ENCODE measurements around the gene TMEM271.
"Not testable (repeated sequence)": the region's sequence is repeated elsewhere in the genome, so short reads cannot be mapped to it uniquely, and the experiment has no call there.

Gene TMEM271

DNA sequence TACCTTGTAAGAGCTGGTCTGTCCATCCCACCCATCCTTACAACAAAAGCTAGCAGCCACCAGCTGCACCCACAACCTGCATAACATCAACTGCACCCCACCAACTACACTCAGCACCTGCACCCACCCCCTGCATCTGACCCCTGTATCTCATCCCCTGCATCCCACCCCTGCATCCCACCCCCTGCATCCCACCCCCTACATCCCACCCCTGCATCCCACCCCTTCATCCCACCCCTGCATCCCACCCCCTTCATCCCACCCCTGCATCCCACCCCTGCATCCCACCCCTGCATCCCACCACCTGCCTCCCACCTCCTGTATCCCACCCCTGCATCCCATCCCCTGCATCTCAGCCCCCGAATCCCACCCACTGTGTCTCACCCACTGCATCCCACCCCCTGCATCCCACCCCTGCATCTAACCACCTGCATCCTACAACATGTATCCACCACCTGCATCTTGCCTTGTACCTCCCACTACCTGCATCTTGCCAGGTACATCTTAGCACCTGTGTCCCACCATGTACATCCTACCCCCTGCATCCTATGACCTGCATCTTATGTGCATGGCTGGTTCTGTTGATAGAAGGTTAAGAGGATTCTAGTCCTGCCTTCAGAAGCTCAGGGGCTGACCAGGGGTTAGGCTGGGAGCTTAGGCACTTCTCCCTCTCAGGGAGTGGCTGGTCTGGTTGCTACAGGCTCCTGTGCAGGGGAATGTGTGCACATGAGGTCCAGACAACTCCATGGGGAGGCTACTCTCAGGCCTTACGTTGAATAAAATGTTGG lies 9.4 kb downstream of the TMEM271 start:
- H4K8ac ChIP-seq (ENCODE audit: low read length) = no peak overlapping the region
- no peak overlapping the region for H2AK5ac ChIP-seq (ENCODE audit: low read length, severe bottlenecking)
- no peak overlapping the region for H2AFZ ChIP-seq (ENCODE audit: low read depth, low read length)
- 59% methylated on average over 2 of the region's 2 CpGs for WGBS
- H3K9ac ChIP-seq (ENCODE audit: low read length) = no peak overlapping the region
- H3K36me3 ChIP-seq (ENCODE audit: control insufficient read depth in 1 of 2, insufficient read depth in 2 of 2, low read depth in 1 of 2, low read length in 2 of 2) = no peaks in the 10 kb centered on the region
- no peaks in the 10 kb centered on the region for H3K9me3 ChIP-seq (ENCODE audit: control insufficient read depth, low read length)
- H3K27ac ChIP-seq (ENCODE audit: low read length, poor library complexity, severe bottlenecking) = no peak overlapping the region
- no peak overlapping the region for H2BK120ac ChIP-seq (ENCODE audit: low read depth, low read length)
- H3K27me3 ChIP-seq (ENCODE audit: control insufficient read depth in 1 of 2, insufficient read depth in 1 of 2, low read length in 2 of 2) = peaks cover 14 to 29% of the 10 kb centered on the region in 2 experiments
- H3K23ac ChIP-seq (ENCODE audit: low read length in 2 of 2) = no peak overlapping the region
- H4K91ac ChIP-seq (ENCODE audit: low read length) = no peak overlapping the region
- H3K14ac ChIP-seq (ENCODE audit: low read length in 2 of 2) = no peak overlapping the region
- H3K4me1 ChIP-seq (ENCODE audit: control insufficient read depth, insufficient read depth, low read depth, low read length) = no peaks in the 10 kb centered on the region
- no peak overlapping the region for H2BK12ac ChIP-seq (ENCODE audit: low read length in 2 of 2)
- H3K18ac ChIP-seq (ENCODE audit: low read depth in 1 of 2, low read length in 2 of 2) = no peak overlapping the region
- no peak overlapping the region for H2BK15ac ChIP-seq (ENCODE audit: low read depth, poor library complexity, severe bottlenecking)
- DNase-seq = no peak
- H3K4me3 ChIP-seq (ENCODE audit: insufficient read depth in 1 of 2, low read depth in 1 of 2, low read length in 2 of 2) = no peak overlapping the region
- H2BK5ac ChIP-seq (ENCODE audit: low read depth, low read length, poor library complexity, severe bottlenecking) = no peak overlapping the region
- H3K4me2 ChIP-seq (ENCODE audit: low read length, poor library complexity, severe bottlenecking) = no peak overlapping the region
- no peak overlapping the region for H3K4ac ChIP-seq (ENCODE audit: low read depth in 1 of 2, low read length in 2 of 2)
- H3K79me1 ChIP-seq (replicated peaks; ENCODE audit: low read length, poor library complexity, severe bottlenecking) = no peaks in the 10 kb centered on the region

DNA sequence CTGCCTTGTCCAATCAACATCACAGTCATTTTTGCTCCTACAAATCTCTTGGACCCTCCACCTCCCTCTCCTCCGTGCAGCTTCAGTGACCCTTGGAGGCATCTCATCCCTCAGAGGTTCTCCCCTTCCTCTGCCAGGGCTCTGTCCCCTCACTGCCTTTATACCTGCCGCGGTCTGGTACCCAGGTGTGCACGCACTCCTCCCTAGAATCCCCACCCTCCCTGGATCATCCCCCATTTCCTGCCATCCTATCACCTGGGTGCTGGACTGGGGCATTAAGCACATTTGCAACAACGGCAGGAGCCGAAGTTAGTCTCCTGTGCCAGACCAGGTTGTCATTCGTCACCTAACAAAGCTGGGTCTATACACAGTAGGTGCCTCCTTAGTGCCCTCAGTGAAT lies 10.1 kb downstream of the TMEM271 start:
- peaks cover 11 to 24% of the 10 kb centered on the region in 2 experiments for H3K27me3 ChIP-seq (ENCODE audit: control insufficient read depth in 1 of 2, insufficient read depth in 1 of 2, low read length in 2 of 2)
- H3K23ac ChIP-seq (ENCODE audit: low read length in 2 of 2) = no peak overlapping the region
- no peak overlapping the region for H2BK120ac ChIP-seq (ENCODE audit: low read depth, low read length)
- peaks cover under 1% of the 10 kb centered on the region for H3K4me1 ChIP-seq (ENCODE audit: control insufficient read depth, insufficient read depth, low read depth, low read length)
- no peak overlapping the region for H3K18ac ChIP-seq (ENCODE audit: low read depth in 1 of 2, low read length in 2 of 2)
- H3K9ac ChIP-seq (ENCODE audit: low read length) = no peak overlapping the region
- no peak overlapping the region for H2BK5ac ChIP-seq (ENCODE audit: low read depth, low read length, poor library complexity, severe bottlenecking)
- no peaks in the 10 kb centered on the region for H3K9me3 ChIP-seq (ENCODE audit: control insufficient read depth, low read length)
- no peak overlapping the region for H4K91ac ChIP-seq (ENCODE audit: low read length)
- H4K8ac ChIP-seq (ENCODE audit: low read length) = no peak overlapping the region
- no peak overlapping the region for H3K4ac ChIP-seq (ENCODE audit: low read depth in 1 of 2, low read length in 2 of 2)
- H3K79me1 ChIP-seq (replicated peaks; ENCODE audit: low read length, poor library complexity, severe bottlenecking) = no peaks in the 10 kb centered on the region
- no peaks in the 10 kb centered on the region for H3K36me3 ChIP-seq (ENCODE audit: control insufficient read depth in 1 of 2, insufficient read depth in 2 of 2, low read depth in 1 of 2, low read length in 2 of 2)
- no peak overlapping the region for H2AFZ ChIP-seq (ENCODE audit: low read depth, low read length)
- H2BK12ac ChIP-seq (ENCODE audit: low read length in 2 of 2) = no peak overlapping the region
- 95% methylated on average over 7 of the region's 7 CpGs for WGBS
- H2AK5ac ChIP-seq (ENCODE audit: low read length, severe bottlenecking) = no peak overlapping the region
- H3K4me2 ChIP-seq (ENCODE audit: low read length, poor library complexity, severe bottlenecking) = no peak overlapping the region
- DNase-seq = no peak
- no peak overlapping the region for H3K4me3 ChIP-seq (ENCODE audit: insufficient read depth in 1 of 2, low read depth in 1 of 2, low read length in 2 of 2)
- H2BK15ac ChIP-seq (ENCODE audit: low read depth, poor library complexity, severe bottlenecking) = no peak overlapping the region
- H3K14ac ChIP-seq (ENCODE audit: low read length in 2 of 2) = no peak overlapping the region
- no peak overlapping the region for H3K27ac ChIP-seq (ENCODE audit: low read length, poor library complexity, severe bottlenecking)

DNA sequence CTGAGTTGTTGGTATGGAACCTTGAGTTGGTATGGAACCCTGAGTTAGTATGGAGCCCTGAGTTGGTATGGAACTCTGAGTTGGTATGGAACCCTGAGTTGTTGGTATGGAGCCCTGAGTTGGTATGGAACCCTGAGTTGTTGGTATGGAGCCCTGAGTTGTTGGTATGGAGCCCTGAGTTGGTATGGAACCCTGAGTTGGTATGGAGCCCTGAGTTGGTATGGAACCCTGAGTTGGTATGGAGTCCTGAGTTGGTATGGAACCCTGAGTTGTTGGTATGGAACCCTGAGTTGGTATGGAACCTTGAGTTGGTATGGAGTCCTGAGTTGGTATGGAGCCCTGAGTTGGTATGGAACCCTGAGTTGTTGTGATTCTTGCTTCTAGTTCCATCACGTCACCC lies 10.5 kb downstream of the TMEM271 start:
- H3K9me3 ChIP-seq (ENCODE audit: control insufficient read depth, low read length); H3K79me1 ChIP-seq (replicated peaks; ENCODE audit: low read length, poor library complexity, severe bottlenecking); H2BK12ac ChIP-seq (ENCODE audit: low read length in 2 of 2); H4K8ac ChIP-seq (ENCODE audit: low read length); H3K9ac ChIP-seq (ENCODE audit: low read length); H2BK120ac ChIP-seq (ENCODE audit: low read depth, low read length); H2BK5ac ChIP-seq (ENCODE audit: low read depth, low read length, poor library complexity, severe bottlenecking); H3K36me3 ChIP-seq (ENCODE audit: control insufficient read depth in 1 of 2, insufficient read depth in 2 of 2, low read depth in 1 of 2, low read length in 2 of 2); H3K27ac ChIP-seq (ENCODE audit: low read length, poor library complexity, severe bottlenecking); DNase-seq; H3K4ac ChIP-seq (ENCODE audit: low read depth in 1 of 2, low read length in 2 of 2); H2AK5ac ChIP-seq (ENCODE audit: low read length, severe bottlenecking); H2AFZ ChIP-seq (ENCODE audit: low read depth, low read length); H4K91ac ChIP-seq (ENCODE audit: low read length); H3K4me1 ChIP-seq (ENCODE audit: control insufficient read depth, insufficient read depth, low read depth, low read length); H2BK15ac ChIP-seq (ENCODE audit: low read depth, poor library complexity, severe bottlenecking); H3K4me2 ChIP-seq (ENCODE audit: low read length, poor library complexity, severe bottlenecking); H3K4me3 ChIP-seq (ENCODE audit: insufficient read depth in 1 of 2, low read depth in 1 of 2, low read length in 2 of 2); H3K23ac ChIP-seq (ENCODE audit: low read length in 2 of 2); H3K14ac ChIP-seq (ENCODE audit: low read length in 2 of 2); H3K18ac ChIP-seq (ENCODE audit: low read depth in 1 of 2, low read length in 2 of 2): not testable (repeated sequence)
- 71% methylated on average over 1 of the region's 1 CpG for WGBS
- H3K27me3 ChIP-seq (ENCODE audit: control insufficient read depth in 1 of 2, insufficient read depth in 1 of 2, low read length in 2 of 2) = peaks cover 9 to 21% of the 10 kb centered on the region in 2 experiments

DNA sequence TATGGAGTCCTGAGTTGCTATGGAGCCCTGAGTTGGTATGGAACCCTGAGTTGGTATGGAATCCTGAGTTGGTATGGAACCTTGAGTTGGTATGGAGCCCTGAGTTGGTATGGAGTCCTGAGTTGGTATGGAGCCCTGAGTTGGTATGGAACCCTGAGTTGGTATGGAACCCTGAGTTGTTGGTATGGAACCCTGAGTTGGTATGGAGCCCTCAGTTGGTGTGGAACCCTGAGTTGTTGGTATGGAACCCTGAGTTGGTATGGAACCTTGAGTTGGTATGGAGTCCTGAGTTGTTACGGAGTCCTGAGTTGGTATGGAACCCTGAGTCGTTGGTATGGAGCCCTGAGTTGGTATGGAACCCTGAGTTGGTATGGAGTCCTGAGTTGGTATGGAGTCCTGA lies 13.6 kb downstream of the TMEM271 start:
- H3K79me1 ChIP-seq (replicated peaks; ENCODE audit: low read length, poor library complexity, severe bottlenecking); DNase-seq; H3K27ac ChIP-seq (ENCODE audit: low read length, poor library complexity, severe bottlenecking); H4K8ac ChIP-seq (ENCODE audit: low read length); H3K4me3 ChIP-seq (ENCODE audit: insufficient read depth in 1 of 2, low read depth in 1 of 2, low read length in 2 of 2); H2BK120ac ChIP-seq (ENCODE audit: low read depth, low read length); H3K9ac ChIP-seq (ENCODE audit: low read length); H2AK5ac ChIP-seq (ENCODE audit: low read length, severe bottlenecking); H2BK5ac ChIP-seq (ENCODE audit: low read depth, low read length, poor library complexity, severe bottlenecking); H2AFZ ChIP-seq (ENCODE audit: low read depth, low read length); H2BK12ac ChIP-seq (ENCODE audit: low read length in 2 of 2); H3K4ac ChIP-seq (ENCODE audit: low read depth in 1 of 2, low read length in 2 of 2); H3K18ac ChIP-seq (ENCODE audit: low read depth in 1 of 2, low read length in 2 of 2); H3K4me1 ChIP-seq (ENCODE audit: control insufficient read depth, insufficient read depth, low read depth, low read length); H3K23ac ChIP-seq (ENCODE audit: low read length in 2 of 2); H4K91ac ChIP-seq (ENCODE audit: low read length); H3K4me2 ChIP-seq (ENCODE audit: low read length, poor library complexity, severe bottlenecking); H3K27me3 ChIP-seq (ENCODE audit: control insufficient read depth in 1 of 2, insufficient read depth in 1 of 2, low read length in 2 of 2); H2BK15ac ChIP-seq (ENCODE audit: low read depth, poor library complexity, severe bottlenecking); H3K9me3 ChIP-seq (ENCODE audit: control insufficient read depth, low read length); H3K36me3 ChIP-seq (ENCODE audit: control insufficient read depth in 1 of 2, insufficient read depth in 2 of 2, low read depth in 1 of 2, low read length in 2 of 2); H3K14ac ChIP-seq (ENCODE audit: low read length in 2 of 2): not testable (repeated sequence)
- WGBS = 73% methylated on average over 2 of the region's 2 CpGs

Measured in mesenchymal stem cell (in vitro differentiated cells and primary cell).